Pericardium fibroblast (primary cell): ENCODE results near the gene TMTC3. TPM values are rescaled to one million over a fixed set of nuclear protein-coding genes. Genes with fewer than 3 reads are reported as not detected.

Experiments
- total RNA-seq: library from RNA; depleted of rRNA; stranded (reverse); fragments of >200 nt; gene quantifications from 2 replicates; pipeline ENCODE4 v1.2.3, GENCODE V29; 2015

Gene TMTC3
- 17.7 and 25.1 TPM in 2 replicates for total RNA-seq

GRCh38 chr12:88141774-88142609 lies at the start of gene TMTC3, which contains the start of gene CEP290:
TMTC3 (plus strand) TSS chr12:88142307; CDS start chr12:88148316, 6,009 bp downstream.
CEP290 (minus strand) TSS chr12:88142088; CDS start chr12:88141307, 781 bp downstream.

Other genes with a start within 250 kb of the TMTC3 start
- gene C12orf50, start 112.9 kb upstream of the TMTC3 start, total RNA-seq, result not detected in 2 replicates
- 3.6 and 3.8 TPM in 2 replicates for gene CEP290, start 219 bp upstream of the TMTC3 start, total RNA-seq